Effector memory CD8-positive, alpha-beta T cell (primary cell): ENCODE measurements around the gene CCDC146.
"Not testable (repeated sequence)": the region's sequence is repeated elsewhere in the genome, so short reads cannot be mapped to it uniquely, and the experiment has no call there.

Source experiments
- ATAC-seq: fragments of 150-1000 bp; cut with Tn5 transposase; replicated peaks from 2 replicates; pipeline ENCODE4 v1.10.0; 2021; ENCODE audit warnings: mild to moderate bottlenecking, moderate library complexity
- DNase-seq, 3 experiments: peaks; one replicate each; pipeline ENCODE4 v3.0.0; 2021
- H3K27ac Mint-ChIP-seq, 2 donors: one replicate each; pipeline ENCODE4 v1.8.0; 2022; ENCODE audit warnings: mild to moderate bottlenecking in 2 of 2, mixed read lengths in 2 of 2, moderate library complexity in 2 of 2
- H3K27me3 Mint-ChIP-seq, 2 donors: one replicate each; pipeline ENCODE4 v1.8.0; 2022; ENCODE audit warnings: mixed read lengths in 2 of 2
- H3K36me3 Mint-ChIP-seq: one replicate; pipeline ENCODE4 v1.8.0; 2022; ENCODE audit warnings: mild to moderate bottlenecking, moderate library complexity, mixed read lengths; ENCODE audit not compliant: insufficient read depth
- H3K4me1 Mint-ChIP-seq, 2 donors: one replicate each; pipeline ENCODE4 v1.8.0; 2022; ENCODE audit warnings: low read depth in 2 of 2, mixed read lengths in 2 of 2
- H3K4me3 Mint-ChIP-seq, 2 donors: one replicate each; pipeline ENCODE4 v1.8.0; 2022; ENCODE audit warnings: mild to moderate bottlenecking in 2 of 2, mixed read lengths in 2 of 2, moderate library complexity in 2 of 2
- H3K9me3 Mint-ChIP-seq, 2 donors: one replicate each; pipeline ENCODE4 v1.8.0; 2022; ENCODE audit warnings: mixed read lengths in 2 of 2

CCDC146 gene

GRCh38 chr7:77223261-77223660 lies 100.8 kb downstream of the CCDC146 start:
- Mint-ChIP-seq H3K36me3 (peaks cover 4% of the 10 kb centered on the region), H3K4me3 (no peak overlapping the region), H3K9me3 (peaks cover 5 to 6% of the 10 kb centered on the region in 2 donors), H3K4me1 (peaks cover 6 to 11% of the 10 kb centered on the region in 2 donors), H3K27ac (peak overlapping the region in 1 of 2 donors; percentile 88), H3K27me3 (no peaks in the 10 kb centered on the region)
- no peak for ATAC-seq
- no peak for DNase-seq

GRCh38 chr7:77226357-77226839 lies 104.0 kb downstream of the CCDC146 start:
- ATAC-seq (no peak), DNase-seq (no peak)
- Mint-ChIP-seq H3K36me3 (no peaks in the 10 kb centered on the region), H3K27me3 (no peaks in the 10 kb centered on the region), H3K9me3 (peaks cover 9 to 12% of the 10 kb centered on the region in 2 donors), H3K4me3 (no peak overlapping the region), H3K27ac (no peak overlapping the region), H3K4me1 (peaks cover 6 to 11% of the 10 kb centered on the region in 2 donors)

GRCh38 chr7:77228795-77229194 lies 106.4 kb downstream of the CCDC146 start:
- H3K27me3 Mint-ChIP-seq, H3K27ac Mint-ChIP-seq, H3K4me1 Mint-ChIP-seq, H3K36me3 Mint-ChIP-seq, ATAC-seq, DNase-seq, H3K4me3 Mint-ChIP-seq: not testable (repeated sequence)
- H3K9me3 Mint-ChIP-seq = peaks cover 9 to 12% of the 10 kb centered on the region in 2 donors

GRCh38 chr7:77232467-77232866 lies 110.1 kb downstream of the CCDC146 start:
- no peaks in the 10 kb centered on the region for H3K27me3 Mint-ChIP-seq
- H3K9me3 Mint-ChIP-seq = peaks cover 9 to 12% of the 10 kb centered on the region in 2 donors
- no peaks in the 10 kb centered on the region for H3K4me1 Mint-ChIP-seq
- no peak for DNase-seq
- no peak overlapping the region for H3K27ac Mint-ChIP-seq
- ATAC-seq = no peak
- no peak overlapping the region for H3K4me3 Mint-ChIP-seq
- peaks cover 3% of the 10 kb centered on the region for H3K36me3 Mint-ChIP-seq

GRCh38 chr7:77235276-77235675 lies 112.9 kb downstream of the CCDC146 start:
- Mint-ChIP-seq H3K4me3 (no peak overlapping the region), H3K36me3 (peaks cover 3% of the 10 kb centered on the region), H3K4me1 (peaks cover 5% of the 10 kb centered on the region in 2 donors), H3K9me3 (peaks cover 7 to 9% of the 10 kb centered on the region in 2 donors), H3K27ac (peak overlapping the region in 1 of 2 donors; percentile 42), H3K27me3 (no peaks in the 10 kb centered on the region)
- ATAC-seq = no peak
- no peak for DNase-seq

GRCh38 chr7:77238703-77239136 lies 116.3 kb downstream of the CCDC146 start:
- H3K27ac Mint-ChIP-seq = no peak overlapping the region
- H3K4me1 Mint-ChIP-seq = peaks cover 5 to 7% of the 10 kb centered on the region in 2 donors
- no peaks in the 10 kb centered on the region for H3K27me3 Mint-ChIP-seq
- peaks cover 3% of the 10 kb centered on the region for H3K36me3 Mint-ChIP-seq
- H3K9me3 Mint-ChIP-seq = no peaks in the 10 kb centered on the region
- ATAC-seq (peak; percentile 19), DNase-seq (no peak)
- no peak overlapping the region for H3K4me3 Mint-ChIP-seq

GRCh38 chr7:77239471-77239870 lies 117.1 kb downstream of the CCDC146 start:
- DNase-seq (no peak), ATAC-seq (no peak)
- Mint-ChIP-seq H3K27me3 (no peaks in the 10 kb centered on the region), H3K4me3 (no peak overlapping the region), H3K27ac (no peak overlapping the region), H3K4me1 (peaks cover 5 to 7% of the 10 kb centered on the region in 2 donors), H3K9me3 (no peaks in the 10 kb centered on the region), H3K36me3 (peaks cover 3% of the 10 kb centered on the region)

GRCh38 chr7:77242068-77242467 lies 119.7 kb downstream of the CCDC146 start:
- no peak overlapping the region for H3K27ac Mint-ChIP-seq
- H3K27me3 Mint-ChIP-seq = no peaks in the 10 kb centered on the region
- H3K4me1 Mint-ChIP-seq = peaks cover 5 to 7% of the 10 kb centered on the region in 2 donors
- DNase-seq = no peak
- H3K4me3 Mint-ChIP-seq = no peak overlapping the region
- H3K36me3 Mint-ChIP-seq = no peaks in the 10 kb centered on the region
- no peaks in the 10 kb centered on the region for H3K9me3 Mint-ChIP-seq
- no peak for ATAC-seq

GRCh38 chr7:77242554-77242953 lies 120.1 kb downstream of the CCDC146 start:
- Mint-ChIP-seq H3K4me1 (peaks cover 5 to 7% of the 10 kb centered on the region in 2 donors), H3K9me3 (no peaks in the 10 kb centered on the region), H3K4me3 (no peak overlapping the region), H3K27me3 (no peaks in the 10 kb centered on the region), H3K36me3 (no peaks in the 10 kb centered on the region), H3K27ac (no peak overlapping the region)
- DNase-seq (no peak), ATAC-seq (no peak)

- Mint-ChIP-seq H3K36me3 (no peaks in the 10 kb centered on the region), H3K27me3 (no peaks in the 10 kb centered on the region), H3K27ac (no peak overlapping the region), H3K9me3 (no peaks in the 10 kb centered on the region), H3K4me3 (no peak overlapping the region), H3K4me1 (peaks cover 3 to 5% of the 10 kb centered on the region in 2 donors)
- DNase-seq (no peak), ATAC-seq (no peak)
These were observed 122.0 kb downstream of the CCDC146 start for GRCh38 chr7:77244222-77244934.

GRCh38 chr7:77245015-77245755 lies 122.8 kb downstream of the CCDC146 start:
- H3K27ac Mint-ChIP-seq = no peak overlapping the region
- H3K4me1 Mint-ChIP-seq = peaks cover 0 to 2% of the 10 kb centered on the region in 2 donors
- H3K9me3 Mint-ChIP-seq = no peaks in the 10 kb centered on the region
- H3K4me3 Mint-ChIP-seq = no peak overlapping the region
- ATAC-seq (no peak), DNase-seq (no peak)
- no peaks in the 10 kb centered on the region for H3K36me3 Mint-ChIP-seq
- no peaks in the 10 kb centered on the region for H3K27me3 Mint-ChIP-seq

- H3K4me3 Mint-ChIP-seq = no peak overlapping the region
- H3K27ac Mint-ChIP-seq = no peak overlapping the region
- ATAC-seq (no peak), DNase-seq (no peak)
- H3K4me1 Mint-ChIP-seq = peaks cover 0 to 2% of the 10 kb centered on the region in 2 donors
- no peaks in the 10 kb centered on the region for H3K27me3 Mint-ChIP-seq
- H3K9me3 Mint-ChIP-seq = no peaks in the 10 kb centered on the region
- no peaks in the 10 kb centered on the region for H3K36me3 Mint-ChIP-seq
These were observed 123.7 kb downstream of the CCDC146 start for GRCh38 chr7:77246026-77246640.

GRCh38 chr7:77247206-77247850 lies 124.9 kb downstream of the CCDC146 start:
- no peaks in the 10 kb centered on the region for H3K27me3 Mint-ChIP-seq
- no peak overlapping the region for H3K27ac Mint-ChIP-seq
- no peaks in the 10 kb centered on the region for H3K4me1 Mint-ChIP-seq
- ATAC-seq (peak; percentile 97), DNase-seq (peak; percentile 82 to 87 (median 84))
- no peaks in the 10 kb centered on the region for H3K9me3 Mint-ChIP-seq
- H3K36me3 Mint-ChIP-seq = no peaks in the 10 kb centered on the region
- H3K4me3 Mint-ChIP-seq = no peak overlapping the region
